Nephron (organoid): ENCODE measurements around the gene HPGD.

Source experiments
- H3K27ac Mint-ChIP-seq, 3 experiments: 2 replicates each; pipeline ENCODE4 v1.8.0; 2020; ENCODE audit warnings: mixed read lengths in 3 of 3, mild to moderate bottlenecking in 2 of 3, moderate library complexity in 1 of 3
- H3K27me3 Mint-ChIP-seq: 2 replicates; pipeline ENCODE4 v1.8.0; 2021; ENCODE audit warnings: low read depth, mild to moderate bottlenecking, moderate library complexity, mixed read lengths
- H3K36me3 Mint-ChIP-seq: 2 replicates; pipeline ENCODE4 v1.8.0; 2020; ENCODE audit warnings: low read depth, mixed read lengths
- H3K4me1 Mint-ChIP-seq: 2 replicates; pipeline ENCODE4 v1.8.0; 2020; ENCODE audit warnings: mixed read lengths
- H3K4me3 Mint-ChIP-seq, 3 experiments: 2 replicates each; pipeline ENCODE4 v1.8.0; 2020; ENCODE audit warnings: mild to moderate bottlenecking in 3 of 3, mixed read lengths in 3 of 3, moderate library complexity in 2 of 3
- H3K9me3 Mint-ChIP-seq: 2 replicates; pipeline ENCODE4 v1.8.0; 2020; ENCODE audit warnings: mixed read lengths
- TF ChIP-seq, protein P1 (sequence below), 3 experiments: fragments of 200-600 bp; sonication (generic); IDR thresholded peaks; one replicate each; pipeline ENCODE4 v1.5.0; 2021; ENCODE audit warnings: antibody characterized with exemption in 3 of 3; ENCODE audit not compliant: unreplicated experiment in 3 of 3

Gene HPGD

GRCh38 chr4:174537634-174538033 is 15.3 kb upstream of the HPGD start:
- Mint-ChIP-seq H3K27ac (no peak overlapping the region), H3K9me3 (peaks cover 5% of the 10 kb centered on the region), H3K36me3 (no peaks in the 10 kb centered on the region), H3K4me1 (peaks cover 3% of the 10 kb centered on the region), H3K27me3 (no peaks in the 10 kb centered on the region), H3K4me3 (no peak overlapping the region)
- TF ChIP-seq, protein P1, sequence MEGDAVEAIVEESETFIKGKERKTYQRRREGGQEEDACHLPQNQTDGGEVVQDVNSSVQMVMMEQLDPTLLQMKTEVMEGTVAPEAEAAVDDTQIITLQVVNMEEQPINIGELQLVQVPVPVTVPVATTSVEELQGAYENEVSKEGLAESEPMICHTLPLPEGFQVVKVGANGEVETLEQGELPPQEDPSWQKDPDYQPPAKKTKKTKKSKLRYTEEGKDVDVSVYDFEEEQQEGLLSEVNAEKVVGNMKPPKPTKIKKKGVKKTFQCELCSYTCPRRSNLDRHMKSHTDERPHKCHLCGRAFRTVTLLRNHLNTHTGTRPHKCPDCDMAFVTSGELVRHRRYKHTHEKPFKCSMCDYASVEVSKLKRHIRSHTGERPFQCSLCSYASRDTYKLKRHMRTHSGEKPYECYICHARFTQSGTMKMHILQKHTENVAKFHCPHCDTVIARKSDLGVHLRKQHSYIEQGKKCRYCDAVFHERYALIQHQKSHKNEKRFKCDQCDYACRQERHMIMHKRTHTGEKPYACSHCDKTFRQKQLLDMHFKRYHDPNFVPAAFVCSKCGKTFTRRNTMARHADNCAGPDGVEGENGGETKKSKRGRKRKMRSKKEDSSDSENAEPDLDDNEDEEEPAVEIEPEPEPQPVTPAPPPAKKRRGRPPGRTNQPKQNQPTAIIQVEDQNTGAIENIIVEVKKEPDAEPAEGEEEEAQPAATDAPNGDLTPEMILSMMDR (IDR thresholded peaks at IDR 0.05; ENCODE audit: unreplicated experiment in 3 of 3): no peak

DNA sequence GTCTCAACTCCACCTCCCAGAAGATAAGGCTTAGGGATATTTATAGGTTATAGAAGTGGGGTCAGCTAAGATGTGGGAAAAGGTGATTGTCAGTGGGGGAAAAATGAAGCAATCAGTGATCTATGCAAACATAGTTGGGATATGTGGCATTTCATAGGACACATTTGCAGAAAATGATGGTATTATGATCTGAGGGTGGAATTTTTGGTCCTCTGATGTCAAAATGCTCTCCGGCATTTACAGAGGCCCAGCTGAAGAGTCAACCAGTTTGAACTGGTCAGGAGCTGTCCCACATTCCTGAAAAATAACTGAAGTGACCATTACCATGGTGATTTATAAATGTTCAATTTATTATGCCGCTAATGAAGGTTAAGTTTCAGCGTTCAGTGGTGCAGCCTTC is 12.2 kb upstream of the HPGD start:
- Mint-ChIP-seq H3K4me3 (no peak overlapping the region), H3K36me3 (no peaks in the 10 kb centered on the region), H3K27me3 (peaks cover 4% of the 10 kb centered on the region), H3K4me1 (peaks cover 13% of the 10 kb centered on the region), H3K9me3 (no peaks in the 10 kb centered on the region), H3K27ac (no peak overlapping the region)
- TF ChIP-seq, protein P1 (IDR thresholded peaks at IDR 0.05; ENCODE audit: unreplicated experiment in 3 of 3): no peak

GRCh38 chr4:174532445-174532844 is 10.2 kb upstream of the HPGD start:
- no peaks in the 10 kb centered on the region for H3K36me3 Mint-ChIP-seq
- H3K9me3 Mint-ChIP-seq: no peaks in the 10 kb centered on the region
- peak overlapping the region in 1 of 3 experiments; percentile 40 for H3K4me3 Mint-ChIP-seq
- H3K27ac Mint-ChIP-seq: peak overlapping the region; percentile 75 to 96 (median 79)
- TF ChIP-seq, protein P1 (IDR thresholded peaks at IDR 0.05; ENCODE audit: unreplicated experiment in 3 of 3): no peak
- peaks cover 4% of the 10 kb centered on the region for H3K27me3 Mint-ChIP-seq
- peaks cover 13% of the 10 kb centered on the region for H3K4me1 Mint-ChIP-seq

- Mint-ChIP-seq H3K9me3 (no peaks in the 10 kb centered on the region), H3K27me3 (peaks cover 9% of the 10 kb centered on the region), H3K27ac (peak overlapping the region in 1 of 3 experiments; percentile 39), H3K4me3 (no peak overlapping the region), H3K36me3 (no peaks in the 10 kb centered on the region), H3K4me1 (peaks cover 13% of the 10 kb centered on the region)
- TF ChIP-seq, protein P1 (IDR thresholded peaks at IDR 0.05; ENCODE audit: unreplicated experiment in 3 of 3): no peak
Measured at GRCh38 chr4:174531486-174531885, 9.2 kb upstream of the HPGD start.

GRCh38 chr4:174528226-174528625 is 5.9 kb upstream of the HPGD start:
- no peak overlapping the region for H3K4me3 Mint-ChIP-seq
- peaks cover 13% of the 10 kb centered on the region for H3K4me1 Mint-ChIP-seq
- no peak overlapping the region for H3K27ac Mint-ChIP-seq
- no peaks in the 10 kb centered on the region for H3K9me3 Mint-ChIP-seq
- peaks cover 40% of the 10 kb centered on the region for H3K27me3 Mint-ChIP-seq
- no peaks in the 10 kb centered on the region for H3K36me3 Mint-ChIP-seq
- TF ChIP-seq, protein P1 (IDR thresholded peaks at IDR 0.05; ENCODE audit: unreplicated experiment in 3 of 3): no peak

DNA sequence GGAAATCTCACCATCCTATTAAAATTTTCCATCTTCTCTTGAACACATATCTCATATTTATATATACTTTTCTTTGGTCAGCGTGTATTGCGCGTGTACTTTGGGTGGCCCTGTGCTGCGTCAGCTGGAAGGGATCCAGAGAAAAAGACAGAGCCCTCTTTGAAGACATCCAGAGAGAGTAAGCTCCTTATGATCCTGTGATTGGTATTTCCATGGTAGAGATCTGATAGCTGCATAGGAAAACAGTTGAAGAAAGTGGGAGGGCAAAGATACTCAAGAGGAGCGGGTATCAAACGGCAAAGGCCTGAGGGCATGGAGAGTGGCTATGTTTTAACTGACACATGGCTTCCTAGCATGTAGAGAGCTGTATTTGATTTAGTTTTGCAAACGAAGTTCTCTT is 4.4 kb upstream of the HPGD start:
- Mint-ChIP-seq H3K36me3 (no peaks in the 10 kb centered on the region), H3K4me3 (no peak overlapping the region), H3K27me3 (peaks cover 54% of the 10 kb centered on the region), H3K4me1 (peaks cover 9% of the 10 kb centered on the region), H3K27ac (no peak overlapping the region), H3K9me3 (no peaks in the 10 kb centered on the region)
- TF ChIP-seq, protein P1 (IDR thresholded peaks at IDR 0.05; ENCODE audit: unreplicated experiment in 3 of 3): no peak
